HG03196 (cell line): ENCODE results near the gene TBX4.
"Not testable (repeated sequence)": the region's sequence is repeated elsewhere in the genome, so short reads cannot be mapped to it uniquely, and the experiment has no call there.

ENCODE experiments used
- ATAC-seq: cut with Tn5 transposase; IDR thresholded peaks from one replicate; pipeline ENCODE4 v1.9.1; 2021; ENCODE audit not compliant: unreplicated experiment

TBX4 gene

GRCh38 chr17:61427567-61427966 lies 24.7 kb upstream of the TBX4 start:
- no peak for ATAC-seq

- no peak for ATAC-seq
These were observed 22.9 kb upstream of the TBX4 start for GRCh38 chr17:61429274-61429673.

GRCh38 chr17:61429831-61430230 lies 22.4 kb upstream of the TBX4 start:
- ATAC-seq, result not testable (repeated sequence)

GRCh38 chr17:61431594-61432311 lies 20.5 kb upstream of the TBX4 start:
- ATAC-seq, result no peak

- no peak for ATAC-seq
These were observed 15.9 kb upstream of the TBX4 start for GRCh38 chr17:61436273-61436672.

- no peak for ATAC-seq
These were observed 15.1 kb upstream of the TBX4 start for GRCh38 chr17:61436995-61437704.

GRCh38 chr17:61440697-61441096 lies 11.5 kb upstream of the TBX4 start:
- no peak for ATAC-seq

- not testable (repeated sequence) for ATAC-seq
These were observed 10.7 kb upstream of the TBX4 start for GRCh38 chr17:61441507-61441906.

- ATAC-seq, result no peak
These were observed 10.0 kb upstream of the TBX4 start for GRCh38 chr17:61442136-61442775.

- ATAC-seq, result no peak
These were observed 9.2 kb upstream of the TBX4 start for GRCh38 chr17:61442878-61443474.

- no peak for ATAC-seq
These were observed 8.7 kb upstream of the TBX4 start for GRCh38 chr17:61443475-61443882.

- ATAC-seq, result no peak
These were observed 8.1 kb upstream of the TBX4 start for GRCh38 chr17:61444075-61444474.

- ATAC-seq, result no peak
These were observed 7.4 kb upstream of the TBX4 start for GRCh38 chr17:61444831-61445230.

GRCh38 chr17:61447358-61447757 lies 4.9 kb upstream of the TBX4 start:
- ATAC-seq, result no peak

GRCh38 chr17:61448042-61448441 lies 4.2 kb upstream of the TBX4 start:
- ATAC-seq, result no peak

- ATAC-seq, result not testable (repeated sequence)
These were observed 3.1 kb upstream of the TBX4 start for GRCh38 chr17:61449140-61449539.

GRCh38 chr17:61449707-61450640 lies 2.2 kb upstream of the TBX4 start:
- ATAC-seq, result no peak

- no peak for ATAC-seq
These were observed 1.3 kb upstream of the TBX4 start for GRCh38 chr17:61450641-61451537.

- no peak for ATAC-seq
These were observed 503 bp upstream of the TBX4 start for GRCh38 chr17:61451538-61452300.
